NCI-H748 treated with DMSO at 0.1 percent for 48 hours (cell line): ENCODE measurements around the gene SYNGR3.
"Not testable (repeated sequence)": the region's sequence is repeated elsewhere in the genome, so short reads cannot be mapped to it uniquely, and the experiment has no call there.

ENCODE experiments used
- DNase-seq: peaks from one replicate; lab custom pipeline; 2025; lab: John Stamatoyannopoulos, UW

The SYNGR3 gene

DNA sequence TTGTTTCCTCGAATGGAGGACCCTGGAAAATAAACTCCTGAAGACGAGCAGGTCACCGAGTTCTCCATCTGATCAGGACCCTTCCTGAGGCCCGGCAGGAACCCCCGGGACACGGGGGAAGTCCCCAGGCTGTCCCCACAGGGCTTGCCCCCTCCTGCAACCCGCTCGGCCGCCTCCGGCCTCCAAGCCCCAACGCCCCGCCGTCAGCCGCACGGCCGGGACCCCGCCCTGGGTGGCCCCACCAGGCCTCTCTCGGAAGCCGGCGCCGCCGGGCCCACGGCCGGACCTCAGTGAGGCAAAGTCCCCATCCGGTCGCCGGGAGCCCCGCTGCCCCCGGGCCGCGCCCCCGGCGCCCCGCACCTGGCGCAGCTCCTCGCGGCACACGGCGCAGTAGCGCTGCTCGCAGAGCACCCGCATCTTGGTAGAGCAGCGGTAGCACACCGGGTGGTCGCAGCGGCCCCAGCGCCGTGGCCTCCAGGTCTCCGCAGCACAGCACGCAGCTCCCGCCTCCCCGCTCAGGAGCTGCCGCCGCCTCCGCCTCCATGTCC lies 19.5 kb downstream of the SYNGR3 start:
- DNase-seq: no peak

DNA sequence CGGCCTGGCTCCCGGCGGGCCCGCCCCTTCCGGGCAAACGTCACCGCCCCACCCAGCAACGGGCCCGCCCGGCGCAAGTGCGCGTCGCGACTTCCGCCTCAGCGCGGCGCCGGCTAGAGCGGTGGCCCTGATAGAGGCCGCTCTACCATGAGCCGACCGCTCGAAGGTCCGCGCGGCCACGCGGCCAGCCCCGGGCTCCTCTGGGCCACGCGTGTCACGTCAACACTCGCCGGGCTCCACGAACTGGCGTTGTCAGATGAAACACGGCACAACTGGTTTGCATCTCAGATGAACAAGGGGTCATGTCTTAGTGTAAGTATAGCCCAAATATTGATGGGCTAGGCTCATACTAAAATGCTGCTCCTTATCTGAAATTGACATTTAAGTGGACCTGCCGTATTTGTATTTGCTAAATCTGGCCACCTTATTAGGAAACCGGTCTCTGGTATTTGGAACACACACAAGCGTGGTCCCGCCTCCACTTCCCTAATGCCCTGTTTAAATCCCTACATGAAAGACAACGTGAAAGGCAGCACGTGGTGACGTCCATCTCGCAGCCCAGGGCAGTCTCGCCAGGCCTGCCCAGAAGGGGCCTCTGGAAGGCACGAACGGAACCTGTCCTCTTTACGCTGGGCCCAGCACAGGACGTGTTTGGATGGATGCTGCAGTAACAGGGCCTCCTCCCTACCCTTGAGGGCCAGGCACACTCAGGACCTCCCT lies 20.2 kb downstream of the SYNGR3 start, which contains the start of gene ZNF598:
ZNF598 (minus strand) TSS at position 31 of the 720 bp plus-strand sequence.
- peak; percentile 23 for DNase-seq

DNA sequence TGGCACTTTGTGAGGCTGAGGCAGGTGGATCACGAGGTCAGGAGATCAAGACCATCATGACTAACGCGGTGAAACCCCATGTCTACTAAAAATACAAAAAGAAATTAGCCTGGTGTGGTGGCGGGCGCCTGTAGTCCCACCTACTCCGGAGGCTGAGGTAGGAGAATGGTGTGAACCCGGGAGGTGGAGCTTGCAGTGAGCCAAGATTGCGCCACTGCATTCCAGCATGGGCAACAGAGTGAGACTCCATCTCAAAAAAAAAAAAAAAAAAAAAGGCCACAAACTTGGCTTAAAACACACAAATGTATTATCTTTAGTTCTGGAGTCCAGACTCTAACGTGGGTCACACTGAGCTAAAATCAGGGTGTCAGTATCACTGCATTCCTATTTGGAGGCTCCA lies 22.0 kb downstream of the SYNGR3 start:
- not testable (repeated sequence) for DNase-seq

DNA sequence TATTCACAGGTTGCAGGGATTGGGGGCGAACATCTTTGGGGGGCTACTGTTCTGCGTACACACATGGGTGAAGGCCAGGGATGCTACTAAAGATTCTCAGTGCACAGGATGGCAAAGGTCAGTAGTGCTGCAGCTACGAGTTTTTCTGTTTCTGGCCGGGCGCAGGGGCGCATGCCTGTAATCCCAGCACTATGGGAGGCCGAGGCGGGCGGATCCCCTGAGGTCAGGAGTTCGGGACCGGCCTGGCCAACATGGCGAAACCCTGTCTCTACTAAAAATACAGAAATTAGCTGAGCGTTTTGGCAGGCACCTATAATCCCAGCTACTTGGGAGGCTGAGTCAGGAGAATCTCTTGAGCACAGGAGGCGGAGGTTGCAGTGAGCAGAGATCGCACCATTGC lies 23.8 kb downstream of the SYNGR3 start:
- DNase-seq: no peak

DNA sequence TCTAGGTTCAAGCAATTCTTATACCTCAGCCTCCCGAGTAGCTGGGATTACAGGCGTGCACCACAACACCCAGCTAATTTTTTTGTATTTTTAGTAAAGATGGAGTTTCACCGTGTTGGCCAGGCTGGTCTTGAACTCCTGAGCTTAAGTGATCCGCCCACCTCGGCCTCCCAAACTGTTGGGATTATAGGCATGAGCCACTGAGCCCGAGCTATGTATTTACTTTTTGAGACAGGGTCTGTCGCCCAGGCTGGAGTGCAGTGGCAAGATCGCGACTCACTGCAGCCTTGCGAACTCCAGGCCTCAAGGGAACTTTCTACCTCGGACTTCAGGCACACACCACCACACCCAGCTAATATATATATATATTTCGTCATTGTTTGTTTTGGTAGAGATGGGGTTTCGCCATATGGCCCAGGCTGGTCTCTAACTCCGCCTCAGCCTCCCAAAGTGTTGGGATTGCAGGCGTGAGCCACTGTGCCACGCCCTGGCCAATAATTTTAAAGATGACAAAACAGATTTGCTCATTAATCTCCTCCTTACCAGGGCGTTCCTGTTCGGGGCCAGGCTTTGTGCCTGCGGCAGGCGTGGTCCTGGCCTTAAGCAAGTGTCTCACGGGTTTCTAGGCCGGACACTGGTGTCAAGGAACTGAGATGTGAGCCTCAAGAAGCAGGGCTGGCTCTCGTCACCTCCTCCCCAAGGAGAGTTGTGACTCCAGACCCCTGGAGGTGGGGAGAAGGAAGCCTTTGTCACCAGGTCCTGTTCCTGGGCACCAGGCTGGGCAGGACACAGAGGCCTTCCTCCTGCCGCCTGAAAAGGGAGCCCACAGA lies 25.6 kb downstream of the SYNGR3 start:
- DNase-seq: no peak

DNA sequence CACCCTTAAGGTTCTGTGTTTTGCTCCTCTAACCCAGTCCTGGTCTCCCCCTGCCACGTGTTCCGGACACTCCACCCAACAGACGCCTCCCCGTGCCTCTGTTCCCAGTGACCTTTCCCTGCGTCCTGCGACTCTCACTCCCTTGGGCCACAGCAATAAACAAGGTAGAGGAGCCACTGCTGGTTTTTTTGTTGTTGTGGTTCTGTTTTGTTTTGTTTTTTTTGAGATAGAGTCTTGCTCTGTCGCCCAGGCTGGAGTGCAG lies 26.1 kb downstream of the SYNGR3 start:
- DNase-seq: no peak

DNA sequence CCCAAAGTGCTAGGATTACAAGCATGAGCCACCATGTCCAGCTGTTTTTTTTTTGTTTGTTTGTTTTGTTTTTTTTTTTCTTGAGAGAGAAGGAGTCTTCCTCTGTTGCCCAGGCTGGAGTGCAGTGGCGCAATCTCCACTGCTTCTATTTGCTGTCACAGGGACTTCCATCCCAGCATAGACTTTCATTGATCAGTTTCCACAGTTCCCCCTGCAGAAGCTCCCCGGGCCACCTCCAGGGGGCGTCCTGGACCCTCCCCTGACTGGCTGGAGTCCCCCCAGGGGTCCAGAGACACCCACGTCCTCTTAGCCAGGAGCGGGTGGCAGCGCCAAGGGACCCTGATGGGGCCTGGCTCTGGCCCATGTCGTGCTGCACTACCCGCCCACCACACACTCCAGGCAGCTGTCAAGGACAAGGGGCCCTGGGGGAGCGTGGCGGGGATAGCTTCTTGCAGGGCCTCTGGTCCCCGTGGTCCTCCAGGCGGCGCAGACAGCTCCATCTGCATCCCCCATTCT lies 26.7 kb downstream of the SYNGR3 start:
- no peak for DNase-seq

DNA sequence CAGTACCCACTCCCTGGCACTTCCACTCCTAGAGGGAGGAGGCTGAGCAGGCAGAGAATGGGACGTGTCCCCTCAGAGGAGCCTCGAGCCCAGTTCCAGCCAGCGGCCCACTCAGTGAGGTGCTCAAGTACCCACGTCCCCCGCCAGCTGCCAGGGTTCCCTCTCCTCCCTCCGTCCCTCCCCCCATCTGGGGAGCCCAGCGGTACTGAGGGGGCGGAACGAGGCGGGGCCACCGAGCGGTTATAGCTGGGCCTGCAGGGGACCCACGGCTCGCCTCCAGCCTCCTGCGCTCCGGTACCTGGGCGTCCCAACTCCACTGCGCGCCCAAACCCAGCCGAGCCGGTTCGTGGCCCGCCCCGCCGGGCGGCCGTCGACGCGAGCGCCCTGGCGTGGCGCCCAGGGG lies 29.7 kb downstream of the SYNGR3 start, which contains the start of gene NPW:
NPW (plus strand) TSS at position 268 of the 403 bp plus-strand sequence.
- no peak for DNase-seq

DNA sequence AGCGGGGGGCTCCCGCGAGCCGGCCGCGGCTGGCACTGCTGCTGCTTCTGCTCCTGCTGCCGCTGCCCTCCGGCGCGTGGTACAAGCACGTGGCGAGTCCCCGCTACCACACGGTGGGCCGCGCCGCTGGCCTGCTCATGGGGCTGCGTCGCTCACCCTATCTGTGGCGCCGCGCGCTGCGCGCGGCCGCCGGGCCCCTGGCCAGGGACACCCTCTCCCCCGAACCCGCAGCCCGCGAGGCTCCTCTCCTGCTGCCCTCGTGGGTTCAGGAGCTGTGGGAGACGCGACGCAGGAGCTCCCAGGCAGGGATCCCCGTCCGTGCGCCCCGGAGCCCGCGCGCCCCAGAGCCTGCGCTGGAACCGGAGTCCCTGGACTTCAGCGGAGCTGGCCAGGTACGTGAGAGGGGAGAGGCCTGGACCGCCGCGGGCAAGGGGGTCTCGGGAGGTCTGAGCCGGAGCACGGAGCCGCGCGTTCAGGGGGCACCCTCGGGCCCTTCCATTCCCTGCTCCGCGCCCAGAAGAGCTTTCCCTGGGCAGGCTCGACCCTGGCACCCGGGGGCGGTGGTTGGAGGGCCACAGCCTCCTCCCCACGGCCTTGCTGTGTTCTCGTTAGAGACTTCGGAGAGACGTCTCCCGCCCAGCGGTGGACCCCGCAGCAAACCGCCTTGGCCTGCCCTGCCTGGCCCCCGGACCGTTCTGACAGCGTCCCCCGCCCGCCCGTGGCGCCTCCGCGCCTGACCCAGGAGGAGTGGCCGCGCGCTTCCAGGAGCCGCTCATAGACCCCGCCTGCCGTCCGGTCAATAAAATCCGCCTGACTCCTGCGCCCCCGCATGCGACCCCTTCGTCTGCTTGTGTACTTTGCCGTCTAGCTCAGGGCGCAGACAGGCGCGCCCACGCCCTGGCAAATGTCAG lies 30.4 kb downstream of the SYNGR3 start:
- DNase-seq: no peak

DNA sequence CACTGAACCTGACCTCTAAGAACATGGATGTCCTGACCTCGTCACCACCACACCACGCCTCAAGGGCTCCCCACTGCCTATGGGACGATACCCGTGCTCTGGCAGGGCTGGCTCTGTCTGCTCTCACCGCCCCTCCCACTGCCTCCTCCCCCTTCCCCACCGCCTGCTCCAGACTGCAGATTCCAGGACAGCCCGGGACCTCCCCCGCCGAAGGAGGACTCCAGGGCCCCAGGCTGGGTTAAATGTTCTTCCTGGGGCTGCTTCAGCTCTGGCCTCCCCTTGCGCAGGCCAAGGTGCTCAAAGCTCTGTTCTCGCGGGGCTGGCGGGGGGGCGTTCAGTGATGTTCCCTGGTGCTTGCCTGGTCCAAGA lies 32.9 kb downstream of the SYNGR3 start:
- no peak for DNase-seq

DNA sequence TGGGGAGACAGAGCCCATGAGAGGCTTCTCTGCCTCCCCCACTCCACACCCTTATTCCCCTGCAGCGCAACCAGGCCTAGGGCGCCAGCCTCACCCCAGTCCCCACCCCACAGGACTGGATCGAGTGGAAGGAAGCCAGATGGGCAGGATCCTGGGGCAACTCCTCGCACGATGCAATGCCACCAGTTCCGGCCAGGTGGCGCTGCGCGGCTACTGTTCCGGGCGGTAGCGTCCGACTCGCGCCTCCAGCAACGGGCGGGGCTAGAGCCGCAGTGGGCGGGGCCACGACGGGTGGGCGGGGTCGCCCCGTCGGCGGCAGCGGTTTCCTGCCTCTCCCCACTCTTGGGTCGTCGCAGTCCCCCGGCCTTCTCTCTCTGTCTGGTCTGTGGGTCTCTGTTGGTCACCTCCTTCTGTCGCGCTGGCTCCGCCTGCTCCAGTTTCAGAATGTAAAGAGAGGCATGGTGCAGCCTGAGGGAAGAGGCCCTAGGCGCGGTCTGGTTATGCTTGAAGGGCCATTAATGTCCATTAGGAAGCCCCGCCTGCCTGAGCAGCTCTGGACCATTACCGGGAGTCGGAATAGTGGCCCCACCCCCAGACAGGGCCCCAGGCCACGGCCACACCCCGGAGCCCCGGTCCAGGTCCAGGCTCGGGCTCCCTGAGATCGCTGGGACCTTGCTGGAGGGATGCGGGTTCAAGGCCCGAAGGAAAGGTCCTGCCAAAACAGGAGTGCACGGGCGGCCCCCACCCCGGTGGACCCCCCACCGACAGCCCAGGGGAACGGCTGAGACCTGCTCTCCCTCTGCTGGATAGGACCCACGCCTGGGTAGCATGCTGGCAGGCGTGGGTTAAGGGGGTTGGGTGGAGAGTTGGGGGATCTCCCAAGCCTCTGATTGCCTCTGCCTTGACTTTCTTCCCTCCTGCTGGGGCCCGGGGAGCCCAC lies 33.6 kb downstream of the SYNGR3 start:
- peak; percentile 52 for DNase-seq

DNA sequence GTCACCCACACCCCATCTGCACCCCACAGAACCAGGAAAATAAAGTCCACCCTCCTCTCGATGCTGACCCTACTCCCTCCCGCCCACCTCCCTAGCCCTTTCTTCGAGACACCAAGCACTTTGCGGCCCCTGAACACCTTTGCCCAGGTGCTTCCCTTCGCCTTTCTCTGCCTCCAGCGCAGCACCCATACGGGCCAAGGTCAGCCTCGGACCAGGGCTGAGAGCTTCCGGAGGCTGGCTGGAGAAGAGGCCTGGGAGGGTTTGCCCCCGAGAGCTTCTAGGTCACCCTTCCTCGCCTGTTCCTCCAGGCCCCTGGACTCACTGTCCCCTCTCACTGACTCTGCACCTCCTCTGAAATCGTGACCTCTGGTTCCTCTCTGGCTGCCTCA lies 34.3 kb downstream of the SYNGR3 start:
- no peak for DNase-seq

DNA sequence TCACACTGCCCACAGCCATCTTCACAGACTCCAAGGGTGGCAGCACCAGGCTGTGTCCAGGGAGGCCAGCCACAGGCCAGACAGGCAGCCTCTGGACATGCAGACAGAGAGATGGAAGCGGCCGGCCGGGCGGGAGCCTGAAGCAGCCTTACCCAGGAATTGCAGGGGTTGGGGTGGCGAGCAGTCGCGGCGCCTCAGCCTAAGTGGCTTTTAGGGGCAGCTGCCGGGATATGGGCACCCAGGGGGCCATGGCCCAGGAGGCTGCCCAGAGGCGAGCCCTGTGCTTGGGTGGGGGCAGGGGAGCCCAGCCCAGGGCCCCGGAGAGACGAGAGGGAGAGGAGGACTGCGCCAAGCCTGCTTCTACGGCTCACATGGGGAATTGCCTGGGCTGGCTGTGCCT lies 35.5 kb downstream of the SYNGR3 start:
- DNase-seq: no peak

DNA sequence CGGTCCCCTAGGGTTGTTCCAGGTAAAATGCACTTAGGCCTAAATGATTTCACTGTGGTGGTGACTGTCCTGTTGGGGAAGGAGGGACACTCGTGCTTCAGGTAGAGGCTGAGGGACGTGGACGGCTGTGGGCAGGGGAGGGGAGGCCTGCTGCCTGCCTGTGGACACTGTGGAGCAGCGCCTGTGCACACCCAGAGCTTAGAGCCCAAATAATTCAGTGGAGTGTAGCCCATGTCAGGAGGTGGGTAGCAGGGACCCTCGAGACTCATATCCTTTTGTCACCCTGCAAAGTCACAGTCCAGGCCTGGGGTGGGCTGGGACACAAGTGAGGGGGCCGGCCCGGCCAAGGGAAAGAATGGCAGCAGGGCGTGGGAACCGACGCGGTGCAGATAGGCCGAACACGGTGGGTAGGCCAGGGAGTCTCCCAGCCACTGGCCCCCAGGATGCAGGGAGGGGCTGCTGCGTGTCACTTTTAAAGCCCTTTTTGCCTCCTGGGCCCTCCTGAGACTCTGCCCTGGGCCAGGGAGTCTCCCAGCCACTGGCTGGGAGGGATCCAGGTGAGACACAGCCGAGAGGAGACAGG lies 36.2 kb downstream of the SYNGR3 start:
- no peak for DNase-seq

DNA sequence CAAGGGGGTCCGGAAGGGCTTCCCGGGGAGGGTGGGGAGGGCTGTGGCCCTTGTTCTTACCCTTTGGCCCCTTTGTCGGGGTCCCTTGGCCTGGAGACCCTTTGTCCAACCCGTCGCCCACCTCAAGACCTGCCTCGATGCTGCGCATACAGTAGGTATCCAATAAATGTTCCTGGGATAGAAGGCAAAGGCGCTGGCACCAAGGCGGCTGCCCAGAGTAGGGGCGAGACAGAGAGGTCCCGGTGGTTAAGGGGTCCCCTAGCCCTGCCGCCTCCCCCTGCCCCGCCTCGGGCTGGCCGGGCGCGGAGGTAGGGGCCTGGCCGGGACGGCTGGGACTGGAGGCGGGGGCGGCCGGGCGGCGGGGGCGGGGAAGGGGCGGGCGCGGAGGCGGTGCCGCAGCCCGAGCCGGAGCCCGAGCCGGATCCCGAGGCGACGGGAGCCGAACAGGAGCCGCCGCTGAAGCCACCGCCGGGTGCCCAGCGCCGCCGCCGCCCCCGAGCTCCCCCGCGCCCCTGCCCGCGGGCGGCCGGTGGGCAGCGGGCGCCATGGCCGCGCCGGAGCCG lies 36.8 kb downstream of the SYNGR3 start, which contains the start of gene NHERF2:
NHERF2 (plus strand) TSS at position 442 of the 563 bp plus-strand sequence; CDS start at position 546, 104 bp downstream.
- no peak for DNase-seq

DNA sequence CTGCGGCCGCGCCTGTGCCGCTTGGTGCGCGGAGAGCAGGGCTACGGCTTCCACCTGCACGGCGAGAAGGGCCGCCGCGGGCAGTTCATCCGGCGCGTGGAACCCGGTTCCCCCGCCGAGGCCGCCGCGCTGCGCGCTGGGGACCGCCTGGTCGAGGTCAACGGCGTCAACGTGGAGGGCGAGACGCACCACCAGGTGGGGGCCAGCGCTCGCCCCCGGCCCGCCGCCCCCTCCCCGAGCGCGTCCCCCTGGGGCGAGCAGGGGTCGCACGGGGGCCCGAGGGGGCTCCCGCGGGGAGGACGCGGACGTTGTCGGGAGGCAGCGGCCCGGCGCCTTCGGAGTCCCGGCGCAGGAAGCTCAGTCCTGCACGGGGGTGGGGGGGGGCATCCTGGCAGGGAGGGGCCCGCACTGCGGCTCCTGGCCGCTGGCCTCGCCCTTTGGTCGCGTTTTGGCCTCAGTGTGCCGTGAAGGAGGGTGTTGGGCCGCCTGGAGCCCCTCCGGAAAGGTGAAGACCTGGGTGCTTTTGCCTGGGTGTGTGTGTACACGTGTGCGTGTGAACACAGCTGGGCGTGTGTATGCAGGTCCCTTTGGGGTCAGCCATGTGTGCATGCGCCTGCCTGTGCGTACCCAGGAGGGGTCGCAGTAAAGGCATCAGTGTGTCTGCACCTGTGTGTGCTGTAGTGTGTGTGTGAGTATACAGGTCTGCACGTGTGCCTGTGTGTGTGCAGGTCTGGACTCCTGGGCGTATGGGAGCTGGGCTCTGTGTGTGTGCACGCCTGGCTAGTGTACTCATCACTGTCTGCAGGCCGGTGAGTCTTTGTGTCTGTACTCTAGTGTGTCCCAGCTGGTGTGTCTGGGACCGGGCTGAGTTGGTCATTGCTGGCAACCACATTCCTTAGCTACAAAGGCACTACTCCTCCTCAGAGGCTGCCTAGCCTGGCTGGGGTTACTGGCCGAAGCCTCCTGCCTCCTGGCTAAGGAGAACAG lies 37.5 kb downstream of the SYNGR3 start:
- DNase-seq: no peak

DNA sequence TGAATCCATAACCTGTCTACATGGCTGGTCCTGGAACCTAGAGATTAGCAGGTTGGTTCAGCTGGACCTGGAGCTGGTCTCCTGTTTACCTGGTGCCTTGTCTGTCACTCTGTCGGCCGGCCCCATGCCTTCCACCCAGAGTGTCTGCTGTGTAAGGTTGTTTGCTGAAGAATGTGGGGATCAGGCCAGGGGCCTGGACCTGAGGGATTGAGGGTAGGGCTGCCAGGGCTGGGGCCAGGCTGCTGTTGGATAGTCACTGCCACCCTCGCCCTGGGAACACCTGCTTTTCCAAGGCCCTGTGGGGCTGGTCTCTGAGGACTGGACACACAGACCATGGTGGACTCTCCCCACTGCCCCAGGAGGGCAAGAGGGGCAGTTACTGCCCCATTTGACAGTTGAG lies 38.4 kb downstream of the SYNGR3 start:
- DNase-seq: no peak

DNA sequence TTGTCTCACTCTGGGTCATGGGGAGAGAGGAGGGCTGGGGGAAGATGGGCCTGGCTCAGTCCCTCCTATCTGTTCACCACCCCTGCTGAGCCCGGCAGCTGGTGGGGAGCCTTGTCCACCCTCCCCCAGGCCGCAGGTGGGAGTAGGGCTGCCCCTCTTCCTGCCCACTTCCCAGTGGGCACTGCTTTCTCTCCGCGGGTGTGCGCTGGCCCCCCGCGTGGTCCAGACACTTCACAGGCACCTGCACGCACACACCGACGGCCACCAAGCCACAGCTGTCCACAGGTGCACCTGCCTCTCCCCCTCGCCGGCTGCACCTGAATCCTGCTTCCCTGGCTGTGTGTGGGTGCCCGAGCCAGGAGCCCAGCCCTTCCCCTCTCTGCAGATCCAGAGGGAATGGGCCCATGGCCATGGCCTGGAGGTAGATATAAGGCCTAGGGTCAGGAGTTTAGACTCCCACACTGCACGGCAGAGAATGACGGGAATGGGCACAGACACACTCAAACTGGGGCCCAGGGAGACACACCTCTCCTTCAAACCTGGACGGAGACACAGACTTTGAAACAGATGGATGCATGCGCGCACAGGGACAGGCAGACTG lies 39.0 kb downstream of the SYNGR3 start:
- no peak for DNase-seq
